NB4 (cell line): ENCODE measurements around the gene PMEL.
"Not testable (repeated sequence)": the region's sequence is repeated elsewhere in the genome, so short reads cannot be mapped to it uniquely, and the experiment has no call there.

ENCODE experiments used
- DNase-seq: peaks from one replicate; pipeline ENCODE4 v3.0.0; 2010; ENCODE audit warnings: low read depth
- H3K4me3 ChIP-seq: one replicate; pipeline ENCODE4 v1.5.1; 2011; ENCODE audit warnings: mild to moderate bottlenecking, low read depth, low read length, moderate library complexity
- CTCF ChIP-seq: IDR thresholded peaks from one replicate; pipeline ENCODE4 v1.5.1; 2012; ENCODE audit warnings: low read depth, low read length
- MAX ChIP-seq: IDR thresholded peaks from 2 replicates; pipeline ENCODE4 v1.6.1; 2011; ENCODE audit warnings: low read depth, low read length
- MYC ChIP-seq: IDR thresholded peaks from 2 replicates; pipeline ENCODE4 v1.6.1; 2011; ENCODE audit warnings: low read depth, low read length
- POLR2A ChIP-seq: IDR thresholded peaks from 2 replicates; pipeline ENCODE4 v1.6.1; 2011; ENCODE audit warnings: mild to moderate bottlenecking; ENCODE audit not compliant: insufficient read length; ENCODE audit errors: extremely low read depth

PMEL gene

GRCh38 chr12:55984861-55985260 is 19.0 kb upstream of the PMEL start:
- no peak overlapping the region for H3K4me3 ChIP-seq
- TF ChIP-seq MAX = no peak
- no peak for TF ChIP-seq CTCF
- no peak for TF ChIP-seq MYC
- no peak for TF ChIP-seq POLR2A
- no peak for DNase-seq

- TF ChIP-seq POLR2A (no peak), CTCF (no peak), MAX (no peak)
- H3K4me3 ChIP-seq = no peak overlapping the region
- DNase-seq = peak; percentile 63
Measured at GRCh38 chr12:55983232-55983842, 17.5 kb upstream of the PMEL start.

GRCh38 chr12:55982319-55982936 is 16.6 kb upstream of the PMEL start:
- no peak overlapping the region for H3K4me3 ChIP-seq
- peak; percentile 93 for DNase-seq
- TF ChIP-seq POLR2A (no peak), CTCF (no peak), MAX (peak; percentile 55; the same call in 1 of the 2 replicates), MYC (peak; percentile 40)

GRCh38 chr12:55981882-55982281 is 16.0 kb upstream of the PMEL start:
- not testable (repeated sequence) for DNase-seq, H3K4me3 ChIP-seq

DNA sequence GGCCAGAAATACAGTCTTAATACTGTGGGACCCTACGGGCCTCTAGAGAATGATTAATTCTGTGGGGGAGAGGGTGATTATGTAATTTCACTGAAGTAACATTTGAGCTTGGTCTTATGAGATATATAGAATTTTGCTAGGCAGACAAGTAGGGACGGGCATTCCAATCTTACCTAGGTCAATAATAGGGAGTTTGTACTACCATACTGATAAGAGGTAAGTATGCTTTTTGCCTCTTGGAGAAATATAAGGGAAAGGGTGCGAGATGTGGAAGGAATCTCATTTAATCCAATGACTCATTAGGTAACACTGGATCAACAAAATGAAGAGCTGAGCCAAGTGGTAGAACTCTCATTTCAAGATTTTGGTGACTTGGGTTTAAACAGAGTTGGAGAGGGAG is 13.2 kb upstream of the PMEL start:
- peak; percentile 43 for DNase-seq
- H3K4me3 ChIP-seq = no peak overlapping the region
- TF ChIP-seq CTCF = no peak
- no peak for TF ChIP-seq MYC
- no peak for TF ChIP-seq MAX
- TF ChIP-seq POLR2A = no peak

GRCh38 chr12:55978393-55978792 is 12.6 kb upstream of the PMEL start:
- peak; percentile 77 for DNase-seq
- TF ChIP-seq MAX (no peak), CTCF (no peak), MYC (no peak; the same call in 1 of the 2 replicates), POLR2A (no peak)
- H3K4me3 ChIP-seq = peak overlapping the region; percentile 35
